Hepatocyte (in vitro differentiated cells): Measurements from ENCODE around the gene EPB41L4B. TPM values are rescaled to one million over a fixed set of nuclear protein-coding genes. Genes with fewer than 3 reads are reported as not detected.

Experiments
- DNase-seq: peaks from one replicate; pipeline ENCODE4 v3.0.0-alpha.2; 2016; ENCODE audit warnings: low spot score
- H2AFZ ChIP-seq: fragments of 200-600 bp; sonication (generic); 2 replicates; pipeline ENCODE4 v1.6.0; 2016; ENCODE audit warnings: antibody characterized with exemption, mild to moderate bottlenecking
- H3K27ac ChIP-seq: fragments of 200-600 bp; sonication (generic); 2 replicates; pipeline ENCODE4 v1.5.1; 2016; ENCODE audit warnings: mild to moderate bottlenecking
- H3K27me3 ChIP-seq: fragments of 200-600 bp; sonication (generic); 2 replicates; pipeline ENCODE4 v1.6.1; 2016
- H3K36me3 ChIP-seq: fragments of 200-600 bp; sonication (generic); replicated peaks from 2 replicates; pipeline ENCODE4 v1.5.1; 2016; ENCODE audit warnings: low read depth; ENCODE audit not compliant: insufficient read depth
- H3K4me1 ChIP-seq: fragments of 200-600 bp; sonication (generic); 2 replicates; pipeline ENCODE4 v1.5.1; 2016; ENCODE audit warnings: mild to moderate bottlenecking, moderate library complexity; ENCODE audit not compliant: insufficient read depth
- H3K4me2 ChIP-seq: fragments of 200-600 bp; sonication (generic); 2 replicates; pipeline ENCODE4 v1.6.0; 2016
- H3K4me3 ChIP-seq: fragments of 200-600 bp; sonication (generic); 2 replicates; pipeline ENCODE4 v1.5.1; 2016; ENCODE audit warnings: mild to moderate bottlenecking
- H3K79me2 ChIP-seq: fragments of 200-600 bp; sonication (generic); 2 replicates; pipeline ENCODE4 v1.6.0; 2017; ENCODE audit warnings: mild to moderate bottlenecking
- H3K9me2 ChIP-seq: fragments of 200-600 bp; sonication (generic); replicated peaks from 2 replicates; pipeline ENCODE4 v1.6.0; 2017; ENCODE audit warnings: mild to moderate bottlenecking; ENCODE audit not compliant: insufficient read depth
- H3K9me3 ChIP-seq: fragments of 200-600 bp; sonication (generic); 2 replicates; pipeline ENCODE4 v1.5.1; 2016; ENCODE audit warnings: low read depth, mild to moderate bottlenecking
- H4K20me1 ChIP-seq: fragments of 200-600 bp; sonication (generic); 2 replicates; pipeline ENCODE4 v1.6.0; 2016; ENCODE audit warnings: mild to moderate bottlenecking; ENCODE audit not compliant: insufficient read depth, poor library complexity, severe bottlenecking
- EZH2 ChIP-seq: fragments of 200-600 bp; sonication (generic); IDR thresholded peaks from 2 replicates; pipeline ENCODE4 v1.6.1; 2016; ENCODE audit warnings: antibody characterized with exemption, mild to moderate bottlenecking, borderline replicate concordance
- EZH2phosphoT487 ChIP-seq: fragments of 200-600 bp; sonication (generic); IDR thresholded peaks from one replicate; pipeline ENCODE4 v1.6.1; 2018; ENCODE audit warnings: antibody characterized with exemption, mild to moderate bottlenecking, low read depth, moderate library complexity; ENCODE audit not compliant: unreplicated experiment, severe bottlenecking
- WGBS: methylation state at CpG from one replicate; pipeline ENCODE4 v1.1.6; 2016; ENCODE audit warnings: low lambda C conversion rate; ENCODE audit errors: missing lambda C conversion rate; 5-methylcytosine and 5-hydroxymethylcytosine counted together
- polyA plus RNA-seq: library from polyadenylated mRNA; unstranded; fragments of >200 nt; fragmentation: Nextera tagmentation; extraction: Ambion mirVana; gene quantifications from 2 replicates; pipeline ENCODE4 v1.2.1, GENCODE V29; 2016
- total RNA-seq: library from RNA; depleted of rRNA; stranded (reverse); fragments of >200 nt; gene quantifications from 2 replicates; pipeline ENCODE4 v1.2.3, GENCODE V29; 2014
- TF ChIP-seq, protein P1 (sequence below): fragments of 200-600 bp; sonication (generic); IDR thresholded peaks from 2 replicates; pipeline ENCODE4 v1.5.1; 2016; ENCODE audit warnings: antibody characterized with exemption, mild to moderate bottlenecking; ENCODE audit not compliant: poor library complexity

Gene EPB41L4B
- total and polyA plus RNA-seq, 2 experiments from 2014 or later, result 11.1 to 20.6 TPM

DNA sequence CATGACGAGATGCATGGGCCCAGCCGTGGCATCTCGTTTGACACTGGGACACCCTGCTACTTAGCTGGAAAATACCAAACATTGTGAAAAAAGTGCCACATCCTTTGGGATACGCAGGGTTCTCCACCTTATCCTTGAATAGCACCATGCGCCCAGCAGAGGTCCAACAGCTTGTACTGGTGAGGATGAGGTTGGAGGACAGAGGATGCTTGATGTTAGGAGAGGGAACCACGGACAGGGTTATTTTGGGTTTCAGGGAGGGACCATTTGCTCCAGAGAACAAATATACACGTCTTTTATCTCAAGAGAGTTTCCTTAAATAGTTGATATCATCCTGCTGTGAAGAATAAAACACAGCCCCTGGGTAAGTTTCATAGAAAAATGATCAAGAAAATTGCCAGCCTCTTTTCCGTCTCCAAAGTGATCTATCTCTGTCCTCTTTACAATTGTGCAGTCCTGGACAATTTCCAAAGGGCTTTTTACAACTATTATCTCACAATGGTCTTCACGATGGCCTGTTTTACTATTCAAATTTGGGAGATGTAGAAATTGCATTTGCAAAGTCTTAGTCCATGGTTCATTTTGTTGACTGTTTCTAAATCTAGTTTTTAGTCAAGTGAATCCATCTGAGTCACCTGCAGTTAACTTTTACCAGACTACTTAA lies 133.9 kb downstream of the EPB41L4B start:
- 82% methylated on average over 9 of the region's 9 CpGs for WGBS
- no peaks in the 10 kb centered on the region for H3K36me3 ChIP-seq
- no peaks in the 10 kb centered on the region for H3K79me2 ChIP-seq
- H4K20me1 ChIP-seq, result no peaks in the 10 kb centered on the region
- TF ChIP-seq, protein P1, sequence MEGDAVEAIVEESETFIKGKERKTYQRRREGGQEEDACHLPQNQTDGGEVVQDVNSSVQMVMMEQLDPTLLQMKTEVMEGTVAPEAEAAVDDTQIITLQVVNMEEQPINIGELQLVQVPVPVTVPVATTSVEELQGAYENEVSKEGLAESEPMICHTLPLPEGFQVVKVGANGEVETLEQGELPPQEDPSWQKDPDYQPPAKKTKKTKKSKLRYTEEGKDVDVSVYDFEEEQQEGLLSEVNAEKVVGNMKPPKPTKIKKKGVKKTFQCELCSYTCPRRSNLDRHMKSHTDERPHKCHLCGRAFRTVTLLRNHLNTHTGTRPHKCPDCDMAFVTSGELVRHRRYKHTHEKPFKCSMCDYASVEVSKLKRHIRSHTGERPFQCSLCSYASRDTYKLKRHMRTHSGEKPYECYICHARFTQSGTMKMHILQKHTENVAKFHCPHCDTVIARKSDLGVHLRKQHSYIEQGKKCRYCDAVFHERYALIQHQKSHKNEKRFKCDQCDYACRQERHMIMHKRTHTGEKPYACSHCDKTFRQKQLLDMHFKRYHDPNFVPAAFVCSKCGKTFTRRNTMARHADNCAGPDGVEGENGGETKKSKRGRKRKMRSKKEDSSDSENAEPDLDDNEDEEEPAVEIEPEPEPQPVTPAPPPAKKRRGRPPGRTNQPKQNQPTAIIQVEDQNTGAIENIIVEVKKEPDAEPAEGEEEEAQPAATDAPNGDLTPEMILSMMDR, result no peak
- TF ChIP-seq EZH2 (no peak), EZH2phosphoT487 (no peak)
- no peaks in the 10 kb centered on the region for H3K9me2 ChIP-seq
- H3K27me3 ChIP-seq, result peaks cover 4% of the 10 kb centered on the region
- H2AFZ ChIP-seq, result no peak overlapping the region
- H3K4me1 ChIP-seq, result no peaks in the 10 kb centered on the region
- no peaks in the 10 kb centered on the region for H3K9me3 ChIP-seq
- no peak overlapping the region for H3K4me3 ChIP-seq
- DNase-seq, result no peak
- H3K27ac ChIP-seq, result no peak overlapping the region
- H3K4me2 ChIP-seq, result no peak overlapping the region

DNA sequence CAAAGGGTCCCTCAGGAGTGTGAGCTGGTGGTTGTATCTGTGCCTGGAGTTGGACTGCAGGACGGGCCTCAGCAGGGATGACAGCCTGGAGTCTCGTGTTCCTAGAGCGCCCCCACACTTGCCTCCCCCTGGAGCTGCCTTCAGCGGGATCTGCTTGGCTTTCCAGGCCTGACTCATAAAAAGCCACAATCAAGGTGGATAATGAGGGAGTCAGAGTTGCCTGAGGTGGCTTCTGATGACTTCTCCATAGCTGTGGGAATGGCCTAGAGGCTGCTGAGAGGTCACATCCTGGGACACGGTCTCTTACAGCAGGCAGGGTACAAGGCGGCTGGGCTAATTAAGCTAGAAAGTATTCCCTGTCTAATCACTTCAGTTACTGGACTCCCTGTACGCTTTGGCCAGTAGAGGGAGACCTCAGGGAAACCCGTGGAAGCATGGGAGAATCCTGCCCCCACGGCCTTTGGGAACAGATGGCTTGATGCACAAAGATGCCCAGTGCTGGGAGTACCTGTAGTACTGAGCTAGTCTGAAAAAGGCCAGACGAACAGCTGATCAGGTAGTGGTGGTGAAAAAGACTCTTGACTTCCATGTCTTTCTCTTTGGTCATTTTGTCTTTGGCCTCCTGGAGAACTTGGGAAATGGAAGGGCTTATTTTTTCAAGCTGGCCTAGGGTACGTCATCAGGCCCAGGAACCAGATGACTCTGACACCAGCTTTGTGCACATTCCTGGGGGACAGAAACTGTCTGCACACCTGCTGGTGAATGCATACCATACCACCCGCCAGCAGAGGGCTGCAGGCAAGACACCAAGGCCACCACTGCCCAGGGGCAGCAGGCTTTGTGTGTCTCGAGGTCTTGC lies 137.7 kb downstream of the EPB41L4B start:
- DNase-seq, result peak; percentile 48
- H3K9me2 ChIP-seq, result no peaks in the 10 kb centered on the region
- H3K27me3 ChIP-seq, result peaks cover 4% of the 10 kb centered on the region
- H3K36me3 ChIP-seq, result no peaks in the 10 kb centered on the region
- TF ChIP-seq EZH2phosphoT487, result no peak
- TF ChIP-seq, protein P1, result peak; percentile 21
- H3K4me1 ChIP-seq, result no peaks in the 10 kb centered on the region
- H3K79me2 ChIP-seq, result no peaks in the 10 kb centered on the region
- no peaks in the 10 kb centered on the region for H4K20me1 ChIP-seq
- no peak overlapping the region for H3K4me2 ChIP-seq
- no peak overlapping the region for H2AFZ ChIP-seq
- H3K9me3 ChIP-seq, result no peaks in the 10 kb centered on the region
- WGBS, result 64% methylated on average over 13 of the region's 13 CpGs
- H3K4me3 ChIP-seq, result no peak overlapping the region
- no peak overlapping the region for H3K27ac ChIP-seq

GRCh38 chr9:109182550-109182939 lies 138.3 kb downstream of the EPB41L4B start:
- H3K36me3 ChIP-seq, result no peaks in the 10 kb centered on the region
- WGBS, result 73% methylated on average over 9 of the region's 9 CpGs
- no peaks in the 10 kb centered on the region for H4K20me1 ChIP-seq
- H3K9me2 ChIP-seq, result no peaks in the 10 kb centered on the region
- H3K79me2 ChIP-seq, result no peaks in the 10 kb centered on the region
- TF ChIP-seq EZH2phosphoT487 (no peak), EZH2 (no peak)
- TF ChIP-seq, protein P1, result no peak
- peaks cover 4% of the 10 kb centered on the region for H3K27me3 ChIP-seq
- no peaks in the 10 kb centered on the region for H3K9me3 ChIP-seq
- no peak overlapping the region for H3K27ac ChIP-seq
- no peaks in the 10 kb centered on the region for H3K4me1 ChIP-seq
- no peak overlapping the region for H2AFZ ChIP-seq
- DNase-seq, result no peak
- H3K4me2 ChIP-seq, result no peak overlapping the region
- no peak overlapping the region for H3K4me3 ChIP-seq
